Lung microvascular endothelial cell (primary cell): ENCODE data around the gene CEP290. TPM values are rescaled to one million over a fixed set of nuclear protein-coding genes. Genes with fewer than 3 reads are reported as not detected.
"Not testable (repeated sequence)": the region's sequence is repeated elsewhere in the genome, so short reads cannot be mapped to it uniquely, and the experiment has no call there.

Experiments
- DNase-seq, 2 donors: peaks; one replicate each; pipeline versions ENCODE4 v3.0.0 to v3.0.0-alpha.2; 2010; ENCODE audit warnings: low read depth in 2 of 2
- total RNA-seq: library from RNA; depleted of rRNA; stranded (reverse); fragments of >200 nt; gene quantifications from 2 replicates; pipeline ENCODE4 v1.2.1, GENCODE V29; 2014

Gene CEP290
- total RNA-seq, 1 donor from 2014 or later = 3.8 TPM

- no peak for DNase-seq
Measured at GRCh38 chr12:88144546-88145468, 2.9 kb upstream of the CEP290 start.

GRCh38 chr12:88144037-88144436, 2.1 kb upstream of the CEP290 start:
- no peak for DNase-seq

- DNase-seq = peak in 1 of 2 donors; percentile 3
Measured at GRCh38 chr12:88142610-88142991, 713 bp upstream of the CEP290 start.

- no peak for DNase-seq
Measured at GRCh38 chr12:88141425-88141773, 489 bp downstream of the CEP290 start.

GRCh38 chr12:88139711-88140110, 2.2 kb downstream of the CEP290 start:
- not testable (repeated sequence) for DNase-seq

GRCh38 chr12:88133181-88133580, 8.7 kb downstream of the CEP290 start:
- not testable (repeated sequence) for DNase-seq

- no peak for DNase-seq
Measured at GRCh38 chr12:88132392-88132791, 9.5 kb downstream of the CEP290 start.

GRCh38 chr12:88127855-88128254, 14.0 kb downstream of the CEP290 start:
- no peak for DNase-seq

- DNase-seq = no peak
Measured at GRCh38 chr12:88127099-88127498, 14.8 kb downstream of the CEP290 start.

GRCh38 chr12:88122666-88123065, 19.2 kb downstream of the CEP290 start:
- DNase-seq = no peak

- DNase-seq = no peak
Measured at GRCh38 chr12:88113871-88114270, 28.0 kb downstream of the CEP290 start.

GRCh38 chr12:88111074-88111652, 30.7 kb downstream of the CEP290 start:
- peak; percentile 69 to 73 for DNase-seq

GRCh38 chr12:88108021-88108420, 33.9 kb downstream of the CEP290 start:
- DNase-seq = peak in 1 of 2 donors; percentile 2

- DNase-seq = no peak
Measured at GRCh38 chr12:88093573-88093972, 48.3 kb downstream of the CEP290 start.

GRCh38 chr12:88092771-88093170, 49.1 kb downstream of the CEP290 start:
- no peak for DNase-seq

- DNase-seq = no peak
Measured at GRCh38 chr12:88084210-88084609, 57.7 kb downstream of the CEP290 start.

- DNase-seq = no peak
Measured at GRCh38 chr12:88083634-88084033, 58.3 kb downstream of the CEP290 start.

GRCh38 chr12:88081247-88081646, 60.6 kb downstream of the CEP290 start:
- DNase-seq = no peak

- peak in 1 of 2 donors; percentile 3 for DNase-seq
Measured at GRCh38 chr12:88067301-88067700, 74.6 kb downstream of the CEP290 start.

- DNase-seq = peak in 1 of 2 donors; percentile 11
Measured at GRCh38 chr12:88063375-88063774, 78.5 kb downstream of the CEP290 start.

- no peak for DNase-seq
Measured at GRCh38 chr12:88062474-88062873, 79.4 kb downstream of the CEP290 start.

- DNase-seq = no peak
Measured at GRCh38 chr12:88058719-88059077, 83.2 kb downstream of the CEP290 start.
